ENCODE data around the gene ENPP7.

ENPP7 gene

DNA sequence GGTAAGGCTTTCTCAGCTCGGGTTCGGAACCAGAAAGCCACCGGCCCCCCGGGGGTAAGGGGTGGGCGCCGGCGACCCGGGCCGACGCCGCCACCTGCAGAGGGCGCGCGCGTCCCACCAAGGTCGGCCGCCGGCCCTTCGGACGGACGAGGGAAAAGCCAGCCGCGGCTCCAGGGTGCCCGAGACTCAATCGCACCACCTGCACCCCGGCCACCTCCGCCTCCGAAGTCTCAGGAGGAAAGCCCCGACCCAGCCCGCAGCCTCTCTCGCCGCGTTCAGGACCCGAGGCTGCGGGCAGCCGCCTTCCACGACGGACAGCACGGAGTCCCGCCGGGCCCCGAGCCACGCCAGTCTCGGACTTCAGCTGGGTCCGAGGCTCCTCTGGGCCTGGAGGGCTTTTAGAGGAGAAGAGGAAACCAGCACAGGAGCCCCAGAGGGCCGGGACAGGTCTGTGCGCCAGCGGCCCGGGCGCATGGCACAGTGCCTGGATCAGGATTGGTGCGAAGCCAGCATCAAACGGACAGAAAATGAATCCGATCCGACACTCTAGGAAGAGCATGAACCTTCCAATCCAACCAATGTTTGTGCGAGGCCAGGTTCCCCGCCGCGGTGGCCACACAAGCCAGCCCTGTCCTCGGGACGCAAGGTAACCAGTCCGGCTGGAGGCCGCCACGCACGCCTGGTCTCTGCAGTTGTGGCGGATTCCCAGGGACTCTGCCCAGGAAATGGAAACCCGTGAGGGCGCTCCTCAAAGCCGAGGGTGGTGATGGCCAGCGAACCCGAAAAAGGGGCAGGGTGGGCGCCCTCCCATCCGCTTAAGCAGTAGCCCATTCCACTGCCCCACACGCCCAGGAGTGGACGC, 59.4 kb downstream of the ENPP7 start:
- H3K36me3 ChIP-seq: no peaks in the 10 kb centered on the region
- intact Hi-C loops (cut with DNase I; ENCODE audit: low total_unique reads): loop anchor here (2.0 kb wide), 2 partner anchors 51 to 201 kb away; no protein-coding TSS in a partner anchor
- no peaks in the 10 kb centered on the region for H3K9me3 ChIP-seq
- TF ChIP-seq, protein P1, sequence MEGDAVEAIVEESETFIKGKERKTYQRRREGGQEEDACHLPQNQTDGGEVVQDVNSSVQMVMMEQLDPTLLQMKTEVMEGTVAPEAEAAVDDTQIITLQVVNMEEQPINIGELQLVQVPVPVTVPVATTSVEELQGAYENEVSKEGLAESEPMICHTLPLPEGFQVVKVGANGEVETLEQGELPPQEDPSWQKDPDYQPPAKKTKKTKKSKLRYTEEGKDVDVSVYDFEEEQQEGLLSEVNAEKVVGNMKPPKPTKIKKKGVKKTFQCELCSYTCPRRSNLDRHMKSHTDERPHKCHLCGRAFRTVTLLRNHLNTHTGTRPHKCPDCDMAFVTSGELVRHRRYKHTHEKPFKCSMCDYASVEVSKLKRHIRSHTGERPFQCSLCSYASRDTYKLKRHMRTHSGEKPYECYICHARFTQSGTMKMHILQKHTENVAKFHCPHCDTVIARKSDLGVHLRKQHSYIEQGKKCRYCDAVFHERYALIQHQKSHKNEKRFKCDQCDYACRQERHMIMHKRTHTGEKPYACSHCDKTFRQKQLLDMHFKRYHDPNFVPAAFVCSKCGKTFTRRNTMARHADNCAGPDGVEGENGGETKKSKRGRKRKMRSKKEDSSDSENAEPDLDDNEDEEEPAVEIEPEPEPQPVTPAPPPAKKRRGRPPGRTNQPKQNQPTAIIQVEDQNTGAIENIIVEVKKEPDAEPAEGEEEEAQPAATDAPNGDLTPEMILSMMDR (IDR thresholded peaks at IDR 0.05): peak; percentile 65 to 76
- DNase-seq: no peak
- H3K4me3 ChIP-seq: no peak overlapping the region
- H3K27ac ChIP-seq: no peak overlapping the region
- peaks cover 20 to 97% of the 10 kb centered on the region in 2 donors for H3K27me3 ChIP-seq
- H3K4me1 ChIP-seq: peaks cover 0 to 49% (median 34%) of the 10 kb centered on the region in 4 donors

DNA sequence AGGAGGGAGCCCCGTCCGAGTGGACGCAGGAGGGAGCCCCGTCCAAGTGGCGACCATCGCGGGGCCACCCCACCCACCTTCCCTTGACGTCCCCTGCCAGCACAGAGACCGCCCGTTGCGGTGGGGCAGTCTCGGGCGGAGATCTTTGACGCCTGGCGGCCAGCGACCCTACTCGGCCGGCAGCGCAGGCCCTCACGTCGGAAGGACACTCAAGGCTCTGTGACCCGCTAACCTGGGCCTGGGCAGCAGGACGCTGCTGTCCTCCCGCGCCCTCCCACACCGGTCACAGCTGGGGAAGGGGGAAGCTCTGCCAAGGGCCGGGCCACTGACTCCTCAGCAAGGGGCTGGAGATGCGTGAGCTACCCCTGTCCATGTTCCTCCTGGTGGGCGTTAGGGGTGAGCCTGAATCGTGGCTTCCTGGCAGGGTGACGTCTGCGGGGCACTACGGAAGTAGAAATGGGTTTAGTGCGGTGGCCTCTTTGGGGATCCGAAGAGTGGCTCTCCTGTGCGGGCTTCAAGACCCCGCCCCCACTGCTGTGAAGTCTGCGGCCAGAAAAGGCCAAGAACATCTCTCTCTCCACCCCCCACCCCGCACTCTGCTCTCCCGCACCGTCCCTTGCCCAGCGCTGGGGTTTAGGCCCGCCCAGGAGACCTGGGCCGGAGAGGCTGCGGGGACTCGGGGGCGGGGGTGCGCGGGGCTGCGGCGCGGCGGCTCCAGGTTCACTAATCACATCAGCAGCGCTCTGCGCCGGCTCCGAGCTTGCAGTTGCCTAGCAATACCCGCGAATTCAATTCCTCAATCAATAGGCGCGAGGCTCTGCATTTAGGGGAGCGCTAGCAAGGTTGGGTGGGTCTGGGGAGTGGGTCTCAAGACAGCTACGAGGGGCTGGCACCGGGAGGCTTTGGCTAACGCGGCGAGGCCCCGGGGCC, 60.3 kb downstream of the ENPP7 start:
- intact Hi-C loops (cut with DNase I; ENCODE audit: low total_unique reads): loop anchor here (2.0 kb wide), 1 partner anchor 50 kb away; no protein-coding TSS in a partner anchor
- H3K27me3 ChIP-seq: peaks cover 20 to 90% of the 10 kb centered on the region in 2 donors
- no peaks in the 10 kb centered on the region for H3K9me3 ChIP-seq
- H3K36me3 ChIP-seq: no peaks in the 10 kb centered on the region
- peaks cover 0 to 54% (median 35%) of the 10 kb centered on the region in 4 donors for H3K4me1 ChIP-seq
- H3K27ac ChIP-seq: no peak overlapping the region
- no peak for DNase-seq
- H3K4me3 ChIP-seq: no peak overlapping the region
- TF ChIP-seq, protein P1 (IDR thresholded peaks at IDR 0.05): no peak

DNA sequence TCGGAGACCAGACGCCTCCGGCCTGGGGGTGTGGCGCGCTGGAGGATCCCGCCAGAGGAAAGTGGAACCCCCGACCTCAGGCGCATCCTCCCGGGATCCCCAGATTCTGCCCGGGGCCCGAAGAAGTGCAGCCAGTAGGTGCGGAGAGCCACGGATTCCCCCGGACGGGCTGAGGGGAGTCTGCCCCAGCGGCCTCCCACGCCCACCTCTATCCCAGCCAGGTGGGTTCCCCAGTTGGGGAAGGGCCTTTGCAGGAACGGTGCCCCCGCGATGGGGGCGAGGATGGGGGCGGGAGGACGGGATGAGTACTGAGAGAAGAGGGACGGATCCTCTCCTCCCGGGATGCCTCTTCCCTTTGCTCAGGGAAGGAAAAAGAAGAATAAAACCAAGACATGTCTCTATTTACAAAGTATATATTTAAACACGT, 61.0 kb downstream of the ENPP7 start:
- intact Hi-C loops (cut with DNase I; ENCODE audit: low total_unique reads): loop anchor here (2.0 kb wide), 1 partner anchor 49 kb away; no protein-coding TSS in a partner anchor
- H3K4me1 ChIP-seq: peaks cover 0 to 61% (median 41%) of the 10 kb centered on the region in 4 donors

More for the DNA sequence above, 61.0 kb downstream of the ENPP7 start:
- Histone ChIP-seq H3K9me3 (no peaks in the 10 kb centered on the region), H3K4me3 (no peak overlapping the region), H3K36me3 (no peaks in the 10 kb centered on the region), H3K27ac (no peak overlapping the region), H3K27me3 (peaks cover 20 to 83% of the 10 kb centered on the region in 2 donors)
- DNase-seq: no peak
- TF ChIP-seq, protein P1 (IDR thresholded peaks at IDR 0.05): no peak
